HFF-Myc (cell line): Measurements from ENCODE around the gene H2AZ1.

Source experiments
- DNase-seq: peaks from one replicate; pipeline ENCODE4 v3.0.0-alpha.2; 2011; ENCODE audit warnings: low read depth; ENCODE audit errors: extremely low read depth
- H3K4me3 ChIP-seq: replicated peaks from 2 replicates; pipeline ENCODE4 v1.5.1; 2011; ENCODE audit warnings: low read depth, mild to moderate bottlenecking, control low read depth, low read length
- TF ChIP-seq, protein P1 (sequence below): IDR thresholded peaks from 2 replicates; pipeline ENCODE4 v1.5.1; 2012; ENCODE audit warnings: mild to moderate bottlenecking, low read depth, low read length, control low read depth; ENCODE audit errors: missing control alignments

Gene H2AZ1

DNA sequence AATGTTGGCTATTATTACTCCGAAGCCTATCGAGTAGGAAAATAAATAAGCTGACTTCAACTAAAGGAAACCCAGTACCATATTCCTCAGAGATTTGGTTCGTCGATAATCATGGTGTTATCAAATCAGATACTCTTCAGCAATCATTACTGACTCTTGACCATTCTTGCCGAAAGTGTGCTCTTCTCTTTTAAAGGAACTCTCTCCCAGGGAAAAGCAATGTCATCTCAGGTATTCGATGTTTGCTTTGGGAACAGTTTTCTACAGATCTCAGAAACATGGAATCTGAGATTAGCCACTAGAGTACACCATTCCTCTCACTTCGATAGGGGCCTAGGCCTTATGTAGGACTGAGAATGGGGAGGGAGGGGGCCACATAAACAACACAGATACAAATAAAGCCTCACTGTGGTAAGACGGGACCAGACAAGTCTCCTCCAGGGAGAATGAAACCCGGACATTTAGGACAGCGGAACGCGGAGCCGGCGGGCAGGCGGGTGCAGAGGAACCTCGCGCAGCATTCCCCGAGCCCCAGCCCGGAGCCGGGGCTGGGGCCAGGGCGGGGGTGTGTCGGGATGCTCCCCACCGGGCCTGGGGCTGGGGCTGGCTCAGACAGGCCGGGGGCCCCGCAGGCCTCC, 4.2 kb downstream of the H2AZ1 start:
- H3K4me3 ChIP-seq = peak overlapping the region; percentile 95
- DNase-seq = no peak
- TF ChIP-seq, protein P1, sequence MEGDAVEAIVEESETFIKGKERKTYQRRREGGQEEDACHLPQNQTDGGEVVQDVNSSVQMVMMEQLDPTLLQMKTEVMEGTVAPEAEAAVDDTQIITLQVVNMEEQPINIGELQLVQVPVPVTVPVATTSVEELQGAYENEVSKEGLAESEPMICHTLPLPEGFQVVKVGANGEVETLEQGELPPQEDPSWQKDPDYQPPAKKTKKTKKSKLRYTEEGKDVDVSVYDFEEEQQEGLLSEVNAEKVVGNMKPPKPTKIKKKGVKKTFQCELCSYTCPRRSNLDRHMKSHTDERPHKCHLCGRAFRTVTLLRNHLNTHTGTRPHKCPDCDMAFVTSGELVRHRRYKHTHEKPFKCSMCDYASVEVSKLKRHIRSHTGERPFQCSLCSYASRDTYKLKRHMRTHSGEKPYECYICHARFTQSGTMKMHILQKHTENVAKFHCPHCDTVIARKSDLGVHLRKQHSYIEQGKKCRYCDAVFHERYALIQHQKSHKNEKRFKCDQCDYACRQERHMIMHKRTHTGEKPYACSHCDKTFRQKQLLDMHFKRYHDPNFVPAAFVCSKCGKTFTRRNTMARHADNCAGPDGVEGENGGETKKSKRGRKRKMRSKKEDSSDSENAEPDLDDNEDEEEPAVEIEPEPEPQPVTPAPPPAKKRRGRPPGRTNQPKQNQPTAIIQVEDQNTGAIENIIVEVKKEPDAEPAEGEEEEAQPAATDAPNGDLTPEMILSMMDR = no peak

DNA sequence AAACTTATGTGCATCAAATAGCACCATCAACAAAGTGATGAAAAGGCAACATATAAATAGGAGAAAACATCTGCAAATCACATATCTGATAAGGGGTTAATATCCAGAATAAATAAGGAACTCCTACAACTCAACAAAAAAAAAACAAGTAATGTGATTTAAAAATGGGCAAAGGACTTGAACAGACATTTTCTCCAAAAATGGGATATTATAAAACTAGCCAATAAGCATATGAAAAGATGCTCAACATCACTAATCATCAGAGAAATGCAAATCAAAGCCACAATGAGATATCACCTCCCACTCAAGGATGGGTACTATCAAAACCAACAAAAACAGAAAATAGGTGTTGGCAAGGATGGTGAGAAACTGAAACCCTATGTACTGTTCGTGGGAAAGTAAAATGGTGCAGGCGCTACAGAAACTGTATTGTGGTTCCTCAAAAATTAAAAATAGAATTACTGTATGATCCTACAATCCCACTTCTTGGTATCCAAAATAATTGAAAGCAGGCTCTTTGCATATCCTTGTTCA, 6.1 kb downstream of the H2AZ1 start:
- H3K4me3 ChIP-seq = no peak overlapping the region
- TF ChIP-seq, protein P1 = no peak
- no peak for DNase-seq

DNA sequence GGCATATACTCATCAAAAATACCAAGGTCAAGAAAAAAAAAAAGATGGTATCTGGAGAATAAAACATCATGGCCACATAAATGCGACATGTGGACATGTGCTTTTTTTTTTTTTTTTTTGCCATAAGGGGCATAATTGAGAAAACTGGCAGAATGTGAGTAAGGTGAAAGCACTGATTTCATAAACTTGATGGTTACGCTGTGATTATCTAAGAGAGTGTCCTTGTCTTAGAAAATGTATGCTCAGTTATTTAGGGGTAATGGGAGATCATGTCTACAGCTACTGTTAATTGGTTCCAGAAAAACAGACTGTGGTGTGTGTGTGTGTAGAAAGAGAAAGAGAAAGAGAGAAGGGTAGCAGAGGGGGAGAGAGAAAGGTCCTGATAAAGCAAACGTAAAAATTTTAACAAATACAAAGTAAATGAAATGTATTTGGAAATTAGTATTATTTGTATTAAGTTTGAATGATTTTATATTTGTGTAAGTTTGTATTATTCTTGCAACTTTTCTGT, 11.8 kb downstream of the H2AZ1 start:
- TF ChIP-seq, protein P1 = no peak

DNA sequence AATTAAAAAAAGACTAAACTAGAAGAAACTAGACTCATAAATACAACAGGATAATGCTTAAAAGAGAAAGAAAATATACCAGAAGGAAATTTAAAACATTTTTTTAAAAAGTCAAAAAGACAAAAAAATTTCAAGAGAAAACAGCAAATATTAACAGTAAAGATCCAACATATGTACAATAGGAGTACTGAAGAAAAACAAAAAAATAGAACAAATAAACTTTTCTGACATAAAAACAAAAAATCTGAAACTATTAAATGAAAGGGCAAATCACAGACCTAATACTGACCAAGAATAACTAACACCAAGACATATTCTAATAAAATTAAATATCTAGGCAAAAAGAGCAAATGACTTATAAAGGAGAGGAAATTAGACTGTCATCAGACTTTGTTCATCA, 15.2 kb downstream of the H2AZ1 start:
- no peak for DNase-seq
- TF ChIP-seq, protein P1 = no peak
- no peak overlapping the region for H3K4me3 ChIP-seq

More for the DNA sequence above, 11.8 kb downstream of the H2AZ1 start:
- no peak overlapping the region for H3K4me3 ChIP-seq
- DNase-seq = no peak

DNA sequence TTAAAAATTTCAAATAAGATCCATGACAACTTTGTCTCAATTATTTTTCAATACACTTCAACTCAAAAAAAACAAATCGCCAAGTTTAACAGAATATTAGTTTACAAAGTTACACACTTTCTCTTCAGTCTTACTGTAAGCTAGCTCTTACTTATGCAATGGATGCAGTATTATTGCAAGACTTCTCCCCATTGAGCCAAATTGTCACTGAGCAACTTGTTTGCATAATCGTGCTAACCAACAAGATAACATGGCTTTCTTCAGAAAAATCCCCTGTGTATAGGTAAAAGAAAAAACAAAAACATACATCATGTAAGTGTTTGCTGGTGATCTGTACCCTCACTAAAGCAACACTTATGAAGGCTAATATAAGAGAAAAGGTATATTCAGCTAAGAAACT, 22.5 kb downstream of the H2AZ1 start:
- no peak overlapping the region for H3K4me3 ChIP-seq
- TF ChIP-seq, protein P1 = no peak
- no peak for DNase-seq

DNA sequence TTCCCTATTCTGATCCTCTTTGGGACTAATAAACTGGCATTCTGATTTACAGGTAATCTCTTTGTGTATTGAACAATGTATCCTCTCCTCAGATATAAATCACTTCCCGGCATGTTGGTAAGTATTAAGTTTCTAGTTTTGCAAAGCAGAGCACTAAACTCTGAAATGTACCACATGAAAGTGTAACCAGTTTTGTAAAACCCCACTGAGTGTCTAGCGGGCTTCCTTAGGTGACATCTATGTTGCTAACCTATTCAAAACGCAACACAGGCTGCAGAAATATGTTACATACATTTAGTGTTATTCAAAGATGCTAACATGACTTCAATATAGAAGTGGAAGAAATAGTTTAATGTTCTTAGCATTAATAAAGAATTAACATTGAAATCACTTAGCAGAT, 28.9 kb downstream of the H2AZ1 start:
- H3K4me3 ChIP-seq = no peak overlapping the region
- TF ChIP-seq, protein P1 = no peak
- DNase-seq = no peak

DNA sequence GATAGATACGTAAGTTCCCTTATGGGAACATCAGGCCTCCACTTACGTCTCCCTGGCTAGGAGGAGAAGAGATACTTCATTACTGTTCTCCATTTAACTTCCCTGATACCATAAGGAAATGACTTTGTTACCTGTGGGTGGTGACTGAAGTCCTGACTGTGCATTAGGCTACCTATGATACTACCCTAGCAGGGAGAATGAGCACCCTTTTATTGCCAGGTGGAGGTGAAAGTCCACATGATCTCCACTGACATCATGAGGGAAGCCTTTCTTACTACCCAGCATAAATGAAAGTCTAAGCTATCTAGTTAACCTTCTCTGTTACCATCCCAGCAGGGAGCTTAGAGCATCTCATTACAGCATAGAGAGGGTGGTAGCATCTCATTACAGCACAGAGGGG, 31.4 kb downstream of the H2AZ1 start:
- no peak for DNase-seq
- H3K4me3 ChIP-seq = no peak overlapping the region
- TF ChIP-seq, protein P1 = no peak
